GM19372 (cell line): ENCODE results near the gene TOB2.
"Not testable (repeated sequence)": the region's sequence is repeated elsewhere in the genome, so short reads cannot be mapped to it uniquely, and the experiment has no call there.

ENCODE experiments used
- ATAC-seq: cut with Tn5 transposase; IDR thresholded peaks from one replicate; pipeline ENCODE4 v1.9.1; 2021; ENCODE audit warnings: mild to moderate bottlenecking, low read depth, moderate library complexity; ENCODE audit not compliant: unreplicated experiment

TOB2 gene

DNA sequence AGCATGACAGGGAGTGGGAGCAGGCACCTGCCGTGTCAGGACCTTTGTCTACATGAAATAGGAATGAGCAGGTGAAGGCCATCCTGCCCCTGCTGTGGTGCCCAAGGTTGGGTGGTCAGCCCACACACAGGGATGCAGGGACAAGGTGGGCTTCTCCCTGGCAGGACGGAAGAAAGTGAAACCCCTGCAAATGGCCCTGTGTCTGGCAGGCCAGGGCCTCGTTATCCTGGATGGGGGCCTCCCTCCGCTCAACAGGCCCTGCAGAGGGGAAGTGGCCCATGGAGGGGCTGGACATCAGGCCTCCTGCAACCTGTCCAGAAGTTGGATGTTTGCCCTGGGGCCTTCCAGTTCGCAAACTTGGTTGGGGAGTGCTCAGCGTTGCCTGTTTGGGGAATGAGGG is 14.9 kb downstream of the TOB2 start:
- ATAC-seq: no peak

DNA sequence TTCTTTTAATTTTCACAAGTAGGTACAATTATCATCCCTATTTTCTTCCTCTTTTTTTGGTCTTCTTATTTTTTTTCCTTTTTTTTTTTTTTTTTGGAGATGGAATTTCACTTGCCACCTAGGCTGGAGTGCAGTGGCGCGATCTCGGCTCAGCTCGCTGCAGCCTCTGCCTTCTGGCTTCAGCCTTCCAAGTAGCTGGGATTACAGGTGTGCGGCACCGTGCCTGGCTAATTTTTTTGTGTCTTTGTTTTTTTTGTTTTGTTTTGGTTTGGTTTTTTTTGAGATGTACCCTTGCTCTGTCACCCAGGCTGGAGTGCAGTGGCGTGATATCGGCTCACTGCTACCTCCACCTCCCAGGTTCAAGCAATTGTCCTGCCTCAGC is 16.7 kb downstream of the TOB2 start:
- no peak for ATAC-seq

DNA sequence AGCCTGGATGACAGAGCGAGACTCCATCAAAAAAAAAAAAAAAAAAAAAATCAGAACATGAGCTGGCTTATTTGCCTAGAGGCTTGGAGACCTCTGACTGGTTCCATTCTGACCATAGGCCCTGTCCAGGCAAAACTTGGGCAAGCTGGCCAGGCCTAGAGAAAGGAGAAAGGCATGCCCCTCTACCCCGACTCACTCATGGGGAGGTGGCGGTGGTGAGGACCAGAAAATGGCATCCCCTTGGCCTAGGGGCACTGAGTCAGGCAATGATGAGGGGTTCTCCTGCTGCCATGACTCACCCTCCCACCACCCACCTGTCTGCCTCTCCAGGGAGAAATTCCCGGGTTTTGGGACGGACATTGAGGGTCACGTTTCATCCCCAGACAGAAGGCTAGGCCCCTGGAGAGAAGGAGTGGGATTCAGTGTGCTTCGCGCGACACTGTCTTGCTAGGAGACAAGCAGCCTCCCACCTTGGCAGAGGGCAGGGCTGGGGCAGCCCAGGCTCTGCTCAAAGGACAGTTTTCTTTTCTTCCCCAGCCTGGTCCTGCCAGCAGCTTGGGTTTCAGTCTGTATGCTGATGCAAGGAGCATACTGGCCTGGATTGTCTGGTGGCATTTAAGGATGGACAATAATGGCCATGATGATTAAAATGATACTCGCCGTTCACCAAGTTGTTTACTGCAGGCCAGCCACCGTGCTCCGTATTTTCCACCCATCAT is 17.2 kb downstream of the TOB2 start:
- no peak for ATAC-seq

DNA sequence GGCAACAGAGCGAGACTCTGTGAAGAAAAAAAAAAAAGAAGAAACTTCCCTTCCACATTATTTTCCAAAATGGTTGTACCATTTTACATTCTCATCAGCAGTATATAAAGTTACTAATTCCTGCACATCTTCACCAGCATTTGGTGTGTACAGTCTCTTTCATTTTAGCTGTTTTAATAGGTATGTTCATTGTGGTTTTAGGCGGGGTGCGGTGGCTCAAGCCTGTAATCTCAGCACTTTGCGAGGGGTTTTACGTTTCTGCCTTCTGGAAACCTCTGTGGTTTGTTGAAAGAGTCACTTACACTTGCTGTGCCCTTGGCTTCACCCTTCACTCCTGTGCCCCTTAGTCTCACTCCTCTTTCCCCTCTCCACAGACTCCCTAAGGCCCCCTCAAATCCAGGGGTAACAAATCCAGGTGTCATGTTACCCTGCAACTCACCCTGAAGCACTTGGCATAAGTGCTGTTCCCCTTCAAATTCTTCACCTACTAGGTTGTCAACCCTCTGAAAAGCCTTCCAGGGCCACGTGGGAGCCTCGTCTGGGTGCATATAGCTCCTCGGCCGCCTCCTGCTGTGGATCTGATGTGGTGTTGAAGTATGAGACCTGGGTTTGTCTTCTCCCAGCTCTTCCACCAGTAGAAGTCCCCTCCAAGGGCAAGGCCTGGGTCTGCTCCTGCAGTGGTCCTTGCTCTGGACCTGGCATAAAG is 20.8 kb downstream of the TOB2 start:
- ATAC-seq: no peak

DNA sequence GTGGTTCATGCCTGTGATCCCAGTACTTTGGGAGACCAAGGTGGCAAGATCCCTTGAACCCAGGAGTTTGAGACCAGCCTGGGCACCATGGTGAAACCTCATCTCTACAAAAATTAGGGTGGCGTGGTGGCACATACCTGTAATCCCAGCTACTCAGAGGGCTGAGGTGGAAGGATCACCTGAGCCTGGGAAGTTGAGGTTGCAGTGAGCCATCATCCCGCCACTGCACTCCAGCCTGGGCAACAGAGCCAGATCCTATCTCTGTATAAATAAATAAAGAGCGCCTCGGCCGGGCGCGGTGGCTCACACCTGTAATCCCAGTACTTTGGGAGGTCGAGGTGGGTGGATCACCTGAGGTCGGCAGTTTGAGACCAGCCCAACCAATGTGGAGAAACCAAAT is 27.9 kb downstream of the TOB2 start:
- ATAC-seq: no peak

DNA sequence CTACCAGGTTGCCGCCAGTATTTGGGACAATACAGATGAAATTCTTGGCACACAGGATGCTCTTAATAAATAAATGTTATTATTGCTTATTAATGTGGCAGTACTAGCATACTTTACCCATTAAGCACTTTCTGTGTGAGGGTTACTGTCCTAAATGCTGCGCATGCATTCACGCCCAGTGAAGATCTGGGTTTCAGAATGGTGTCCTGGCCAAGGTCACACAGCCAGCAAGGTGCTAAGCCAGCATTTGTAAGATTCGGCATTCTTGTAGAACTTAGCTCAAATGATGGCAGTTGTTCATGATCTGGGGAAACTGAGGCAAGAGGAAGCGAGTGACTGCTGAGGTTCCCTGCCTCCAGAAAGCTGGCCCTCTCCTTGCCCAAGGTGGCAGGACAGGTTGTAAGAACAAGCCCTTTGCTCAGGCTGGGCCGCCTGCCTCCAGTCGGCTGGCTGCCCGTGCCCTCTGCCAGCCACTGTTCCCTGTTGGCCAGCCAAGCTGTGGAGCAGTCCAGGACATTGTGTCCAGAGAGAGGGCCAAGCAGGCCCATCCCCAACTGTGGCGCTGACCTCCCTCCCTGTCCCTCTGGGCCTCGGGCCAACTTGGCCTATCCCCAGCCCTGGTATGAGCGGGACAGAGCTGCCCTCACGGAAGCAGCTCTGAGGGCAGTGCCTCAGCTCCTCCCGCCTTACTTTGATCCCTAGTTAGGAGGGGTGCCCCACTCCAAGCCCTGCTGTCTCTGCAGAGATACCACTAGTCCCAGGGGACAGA is 28.8 kb downstream of the TOB2 start:
- ATAC-seq: no peak

DNA sequence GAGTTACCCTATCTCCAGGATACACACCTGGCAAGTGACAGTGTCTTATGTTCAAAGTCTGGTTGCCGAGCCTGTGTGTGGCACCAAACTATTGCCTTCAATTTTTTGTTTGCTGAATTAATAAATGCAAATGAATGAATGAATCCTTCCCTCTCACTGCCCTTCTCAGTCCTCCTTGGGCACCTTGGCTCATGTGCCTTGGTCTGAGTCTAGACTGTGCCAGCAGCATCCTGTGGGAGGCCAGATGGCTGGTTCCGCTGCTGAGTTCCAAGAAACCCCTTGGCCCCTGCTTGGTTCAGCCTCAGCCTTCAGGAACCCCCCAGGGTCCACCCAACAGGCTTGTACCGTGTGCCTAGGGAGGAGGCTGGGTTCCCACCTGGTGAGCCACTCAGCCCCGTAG is 31.0 kb downstream of the TOB2 start:
- ATAC-seq: no peak

DNA sequence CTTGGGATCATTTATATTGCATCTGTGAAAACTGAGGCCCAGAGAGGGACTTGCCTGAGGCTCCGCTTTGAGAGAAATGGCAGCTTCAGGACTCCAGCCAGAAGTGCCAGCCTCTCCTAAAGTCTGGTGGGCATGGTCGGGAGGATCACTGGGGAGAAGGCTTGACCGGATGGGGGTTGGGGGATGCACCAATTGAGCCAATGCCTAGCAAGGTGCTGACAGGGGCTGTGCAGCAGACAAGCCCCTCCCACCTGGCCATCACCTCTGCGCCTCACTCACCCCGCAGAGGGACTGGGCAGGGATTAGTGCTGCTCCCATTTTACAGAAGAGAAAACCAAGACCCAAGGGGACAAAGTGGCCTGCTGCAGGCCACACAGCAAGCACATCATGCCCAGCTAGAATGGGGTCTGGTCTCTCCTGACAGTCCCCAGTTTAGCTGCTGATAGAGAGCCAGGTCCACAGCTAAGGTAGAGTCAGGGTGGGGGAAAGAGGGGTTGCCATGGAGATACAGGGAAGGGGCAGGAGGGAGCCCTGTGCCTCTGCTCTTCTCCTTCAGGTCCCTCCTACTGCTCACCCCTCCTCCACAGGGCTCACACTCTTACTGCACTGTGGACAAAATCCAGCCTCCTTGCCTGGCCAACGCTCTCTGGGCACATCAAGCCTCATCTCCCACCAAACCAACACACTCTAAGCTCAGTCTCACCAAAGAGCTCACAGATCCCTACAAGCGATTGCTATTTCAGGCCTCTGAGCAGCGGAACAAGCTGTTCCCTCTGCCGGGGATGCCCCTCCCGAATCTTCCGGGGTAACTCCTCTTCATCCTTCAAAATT is 35.4 kb downstream of the TOB2 start:
- no peak for ATAC-seq

DNA sequence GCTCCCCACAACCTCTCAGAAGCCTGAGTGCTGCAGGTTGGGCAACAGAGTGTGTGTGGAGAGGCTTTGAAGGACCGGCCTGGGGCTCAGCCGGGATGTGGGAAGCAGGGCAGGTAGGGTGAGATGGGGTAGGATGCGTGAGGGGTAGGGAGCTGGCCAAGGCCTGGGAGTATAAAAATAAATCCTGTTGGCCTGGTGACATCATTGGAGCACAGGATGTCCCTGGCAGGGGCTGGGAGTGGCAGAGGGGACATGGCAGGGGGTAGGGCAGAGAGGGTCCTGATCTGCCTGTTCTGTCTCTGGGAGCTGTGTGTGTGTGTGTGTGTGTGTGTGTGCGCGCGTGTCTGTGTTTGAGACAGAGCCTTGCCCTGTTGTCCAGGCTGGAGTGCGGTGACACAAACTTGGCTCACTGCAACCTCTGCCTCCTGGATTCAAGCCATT is 36.3 kb downstream of the TOB2 start:
- ATAC-seq: no peak

DNA sequence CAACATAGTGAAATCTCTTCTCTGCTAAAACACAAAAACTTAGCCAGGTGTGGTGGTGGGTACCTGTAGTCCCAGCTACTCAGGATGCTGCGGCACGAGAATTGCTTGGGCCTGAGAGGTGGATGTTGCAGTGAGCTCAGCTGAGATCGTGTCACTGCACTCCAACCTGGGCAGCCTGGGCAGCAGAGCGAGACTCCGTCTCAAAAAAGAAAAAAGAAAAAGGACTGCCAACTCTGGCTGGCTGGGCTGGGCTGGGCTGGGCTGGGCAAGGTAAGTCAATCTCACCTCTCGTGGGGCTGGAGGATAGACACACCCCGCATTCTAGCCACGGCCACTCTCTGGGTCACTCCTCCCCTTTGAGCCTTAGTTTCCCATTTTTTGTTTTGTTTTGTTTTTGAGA is 37.9 kb downstream of the TOB2 start:
- ATAC-seq: no peak

DNA sequence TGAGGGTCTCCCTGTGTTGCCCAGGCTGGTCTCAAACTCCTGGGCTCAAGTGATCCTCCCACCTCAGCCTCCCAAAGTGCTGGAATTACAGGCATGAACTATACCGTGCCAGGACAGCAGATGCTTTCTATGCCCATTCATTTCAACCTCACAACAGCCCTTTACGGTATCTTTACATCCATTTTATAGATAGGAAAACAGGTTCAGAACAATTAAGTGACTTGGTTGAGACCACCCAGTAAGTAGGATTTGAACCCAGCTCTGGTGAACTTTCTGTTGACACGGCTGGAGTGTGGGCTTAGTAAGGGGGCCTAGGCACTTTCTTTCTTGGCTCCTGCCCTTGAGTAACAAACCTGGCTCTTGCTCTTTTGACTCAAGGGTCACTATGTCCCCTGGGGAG is 39.2 kb downstream of the TOB2 start:
- no peak for ATAC-seq

DNA sequence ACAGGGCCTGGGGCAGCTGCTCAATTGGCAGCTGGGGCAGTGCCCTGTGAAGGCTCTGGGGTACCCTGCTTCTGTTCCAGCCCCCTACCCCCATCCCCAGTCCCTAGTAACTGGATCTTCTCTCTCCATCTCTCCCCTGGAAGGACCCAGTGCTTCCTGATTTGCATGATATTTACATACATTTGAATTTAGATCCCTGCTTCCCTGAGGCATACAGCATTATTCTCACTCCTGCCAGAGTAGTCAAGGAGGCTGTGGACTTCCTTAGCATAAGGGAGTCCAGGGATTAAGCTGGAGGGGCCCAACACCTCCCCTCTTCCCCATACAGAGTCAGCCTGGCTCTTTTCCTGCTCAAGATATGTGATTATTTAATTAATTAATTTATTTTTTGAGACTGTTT is 40.2 kb downstream of the TOB2 start:
- no peak for ATAC-seq

DNA sequence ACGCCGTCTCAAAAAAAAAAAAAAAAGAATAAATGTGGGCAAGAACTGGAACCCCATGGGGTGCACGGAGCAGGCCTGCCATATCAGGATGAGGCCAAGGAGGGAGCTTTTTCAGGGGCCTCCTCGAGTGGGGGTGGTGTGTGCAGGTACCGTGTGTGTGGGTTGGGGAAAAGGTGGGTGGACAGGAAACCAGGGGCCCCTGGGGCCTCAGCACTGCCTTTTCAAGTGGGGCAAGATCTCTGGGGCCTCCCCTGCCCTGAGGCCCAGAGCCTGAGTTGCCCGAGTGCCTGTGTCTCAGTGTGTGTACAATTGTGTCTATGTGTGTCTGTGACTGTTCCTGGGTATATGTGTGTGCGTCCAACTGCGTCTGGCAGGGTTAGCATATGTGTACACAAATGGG is 41.0 kb downstream of the TOB2 start:
- no peak for ATAC-seq

DNA sequence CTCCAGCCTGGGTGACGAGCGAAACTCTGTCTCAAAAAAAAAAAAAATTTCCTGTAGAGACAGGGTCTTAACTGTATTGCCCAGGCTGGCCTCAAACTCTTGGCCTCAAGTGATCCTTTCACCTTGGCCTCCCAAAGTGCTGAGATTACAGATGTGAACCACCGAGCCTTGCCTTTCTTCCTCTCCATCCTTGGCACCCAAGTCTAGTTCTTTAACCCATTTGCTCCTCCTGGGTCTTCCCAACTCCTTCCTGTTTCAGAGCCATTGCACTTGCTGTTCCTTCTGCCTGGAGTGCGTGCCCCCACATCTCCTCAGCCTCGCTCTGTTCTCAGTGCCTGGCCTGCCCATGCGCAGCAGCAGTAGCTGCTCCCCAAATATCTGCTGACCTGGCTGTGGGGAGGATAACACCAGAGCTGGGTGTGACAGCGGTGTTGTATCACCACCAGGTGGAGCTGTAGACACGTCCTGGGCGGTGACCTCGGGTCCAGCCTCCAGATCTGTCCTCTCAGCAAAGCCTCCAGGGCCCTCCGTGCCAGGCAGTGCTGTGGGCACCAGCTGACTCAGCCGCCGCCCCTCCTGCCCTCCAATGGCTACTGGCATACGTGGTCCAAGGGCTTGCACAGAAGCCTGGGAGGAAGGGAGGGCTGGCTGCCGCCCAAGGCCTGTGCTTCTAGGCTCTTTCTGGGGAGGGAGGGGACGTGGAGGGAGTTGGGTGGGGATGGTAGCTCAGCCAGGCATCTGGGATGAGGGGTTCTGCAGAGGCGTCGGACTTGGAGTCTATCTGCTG is 42.9 kb downstream of the TOB2 start:
- no peak for ATAC-seq

DNA sequence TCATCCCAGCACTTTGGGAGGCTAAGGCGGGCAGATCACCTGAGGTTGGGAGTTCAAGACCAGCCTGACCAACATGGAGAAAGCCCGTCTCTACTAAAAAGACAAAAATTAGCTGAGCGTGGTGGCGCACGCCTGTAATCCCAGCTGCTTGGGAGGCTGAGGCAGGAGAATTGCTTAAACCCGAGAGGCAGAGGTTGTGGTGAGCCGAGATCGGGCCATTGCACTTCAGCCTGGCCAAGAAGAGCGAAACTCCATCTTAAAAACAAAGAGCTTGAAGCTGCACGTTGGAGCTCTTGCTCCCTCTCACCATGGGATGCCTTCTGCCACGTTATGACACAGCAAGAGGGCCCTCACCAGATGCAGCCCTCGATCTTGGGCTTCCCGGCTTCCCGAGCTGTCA is 43.8 kb downstream of the TOB2 start:
- ATAC-seq: not testable (repeated sequence)

DNA sequence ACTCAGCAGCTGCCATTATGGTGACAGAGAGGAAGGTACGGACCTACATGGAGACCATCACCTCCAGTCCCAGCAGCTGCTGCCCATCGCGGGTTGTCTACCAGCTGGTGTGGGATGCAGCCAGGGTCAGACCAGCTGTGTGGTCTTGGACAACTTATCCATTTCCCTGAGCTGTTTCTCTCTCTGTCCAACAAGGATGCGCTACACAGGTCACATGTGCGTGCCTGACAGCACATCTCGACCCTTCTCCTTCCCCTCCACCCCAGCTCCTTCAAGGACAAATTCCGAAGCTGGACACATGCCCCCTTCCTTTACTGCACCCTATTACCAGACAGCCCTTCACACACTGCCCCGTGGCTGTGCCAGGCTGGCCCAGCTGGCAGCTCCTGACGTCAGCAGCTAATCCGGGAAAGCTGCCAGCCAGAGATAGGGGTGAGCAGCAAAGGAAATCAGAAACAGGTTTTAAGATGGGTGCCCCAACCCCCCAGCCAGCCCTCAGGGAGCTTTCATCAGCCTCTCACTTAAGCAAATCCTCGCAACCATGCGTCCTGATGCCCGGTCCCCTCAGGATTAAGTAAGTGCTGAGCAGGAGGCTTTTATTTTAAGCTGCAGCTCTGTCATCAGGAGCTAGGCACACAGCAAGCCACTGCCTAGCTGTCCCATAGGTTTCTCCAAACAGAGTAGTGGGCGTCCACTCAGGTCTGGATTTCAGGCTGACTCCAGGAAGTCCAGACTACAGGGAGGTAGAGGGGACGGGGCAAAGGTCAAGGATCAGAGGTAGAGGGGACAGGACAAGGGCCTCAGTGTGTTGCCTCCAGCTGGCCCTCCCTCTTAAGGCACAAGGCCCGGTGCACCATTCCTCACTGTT is 44.6 kb downstream of the TOB2 start:
- no peak for ATAC-seq

DNA sequence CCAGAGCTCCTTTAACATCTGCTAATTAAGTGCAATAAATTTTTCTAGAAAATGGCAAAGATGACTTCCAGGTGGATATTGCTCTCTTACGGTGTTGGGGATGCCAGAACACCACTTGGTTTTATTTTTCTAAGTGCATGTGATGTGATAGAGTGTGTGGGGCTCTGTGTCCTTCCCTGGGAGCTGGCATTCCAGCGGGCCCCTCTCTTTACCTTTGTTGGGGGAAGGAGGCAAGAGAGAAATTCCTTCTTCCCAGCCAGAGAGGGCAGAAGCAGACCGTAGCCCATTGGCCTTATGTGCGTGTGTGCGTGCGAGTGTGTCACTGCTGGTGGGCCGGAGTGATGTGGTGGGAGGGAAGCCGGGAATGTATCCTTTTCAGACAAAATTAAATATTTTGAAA is 47.7 kb downstream of the TOB2 start:
- ATAC-seq: no peak

DNA sequence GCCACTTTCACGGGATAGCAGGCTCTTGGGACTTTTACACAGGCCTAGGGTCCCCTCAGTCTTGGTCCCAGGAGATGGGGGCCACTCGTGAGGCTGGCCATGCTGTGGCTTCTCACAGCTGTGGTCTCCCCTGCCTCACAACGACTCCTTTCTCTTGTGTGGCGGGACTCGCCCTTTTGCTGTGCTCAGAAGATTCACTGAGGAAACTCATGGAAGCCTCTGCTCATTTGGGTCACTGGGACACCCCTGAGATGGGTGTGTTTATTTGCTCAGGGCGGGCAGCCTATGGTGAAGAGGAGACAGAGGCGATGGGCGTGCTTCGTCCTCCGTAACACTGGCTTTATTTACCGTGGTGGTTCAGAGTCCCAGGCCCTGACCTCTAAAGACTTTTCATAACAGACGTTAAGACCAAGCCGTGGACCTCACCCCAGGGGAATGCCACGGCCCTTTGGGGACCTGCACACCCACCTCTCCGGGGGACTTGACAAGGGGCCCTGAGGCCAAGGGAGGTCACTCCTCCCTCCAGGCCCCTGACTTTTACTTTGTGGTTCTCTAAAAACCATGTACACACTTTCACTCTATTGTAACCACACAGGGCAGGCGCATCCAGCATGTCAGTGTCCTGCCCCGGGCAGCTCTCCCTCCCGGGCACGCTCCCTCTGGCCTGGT is 49.3 kb downstream of the TOB2 start:
- ATAC-seq: no peak
